Glomerular endothelial cell (primary cell): ENCODE data around the gene IL18. TPM values are rescaled to one million over a fixed set of nuclear protein-coding genes. Genes with fewer than 3 reads are reported as not detected.
"Not testable (repeated sequence)": the region's sequence is repeated elsewhere in the genome, so short reads cannot be mapped to it uniquely, and the experiment has no call there.

Experiments used
- DNase-seq: peaks from one replicate; pipeline ENCODE4 v3.0.0-alpha.2; 2011; ENCODE audit warnings: low read depth, low spot score; ENCODE audit errors: extremely low read depth
- total RNA-seq: library from RNA; depleted of rRNA; stranded (reverse); fragments of >200 nt; gene quantifications from 2 replicates; pipeline ENCODE4 v1.2.3, GENCODE V29; 2015

Gene IL18
- total RNA-seq, result 0.35 and 2.6 TPM in 2 replicates

- no peak for DNase-seq
Observed at GRCh38 chr11:112163875-112164685, at the start of gene IL18. TSS of gene IL18 (minus strand) at chr11:112164094. CDS start at chr11:112155053, 9,041 bp downstream.

- DNase-seq, result no peak
Observed at GRCh38 chr11:112212710-112213109, 48.8 kb upstream of the IL18 start.

DNA sequence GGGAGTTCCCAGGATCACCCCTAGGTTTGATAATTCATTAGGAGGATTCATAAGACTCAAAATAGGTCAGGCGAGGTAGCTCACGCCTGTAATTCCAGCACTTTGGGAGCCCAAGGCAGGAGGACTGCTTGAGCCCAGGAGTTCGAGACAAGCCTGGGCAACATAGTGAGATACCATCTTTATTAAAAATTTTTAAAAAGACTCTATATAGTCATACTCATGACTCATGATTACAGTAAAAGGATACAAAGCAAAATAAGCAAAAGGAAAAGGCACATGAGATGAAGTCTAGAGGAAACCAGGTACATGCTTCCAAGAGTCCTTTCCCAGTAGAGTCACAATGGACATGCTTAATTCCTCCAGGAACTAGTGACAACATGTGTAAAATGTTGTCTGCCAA is 48.4 kb upstream of the IL18 start:
- DNase-seq, result no peak

GRCh38 chr11:112211536-112211935 is 47.6 kb upstream of the IL18 start:
- no peak for DNase-seq

DNA sequence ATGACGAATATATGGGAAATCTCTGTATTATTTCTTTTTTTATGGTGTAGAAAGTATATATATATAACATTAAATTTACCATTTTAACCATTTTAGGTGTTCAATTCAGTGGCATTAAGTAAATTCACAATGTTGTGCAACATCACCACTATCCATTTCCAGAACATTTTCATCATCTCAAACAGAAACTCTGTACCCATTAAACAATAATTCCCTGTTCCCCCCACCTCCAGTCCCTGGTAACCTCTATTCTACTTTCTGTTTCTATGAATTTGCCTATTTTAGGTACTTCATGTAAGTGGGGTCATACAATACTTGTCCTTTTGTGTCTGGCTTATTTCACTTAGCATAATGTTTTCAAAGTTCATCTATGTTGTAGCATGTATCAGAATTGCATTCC is 47.0 kb upstream of the IL18 start:
- no peak for DNase-seq

DNA sequence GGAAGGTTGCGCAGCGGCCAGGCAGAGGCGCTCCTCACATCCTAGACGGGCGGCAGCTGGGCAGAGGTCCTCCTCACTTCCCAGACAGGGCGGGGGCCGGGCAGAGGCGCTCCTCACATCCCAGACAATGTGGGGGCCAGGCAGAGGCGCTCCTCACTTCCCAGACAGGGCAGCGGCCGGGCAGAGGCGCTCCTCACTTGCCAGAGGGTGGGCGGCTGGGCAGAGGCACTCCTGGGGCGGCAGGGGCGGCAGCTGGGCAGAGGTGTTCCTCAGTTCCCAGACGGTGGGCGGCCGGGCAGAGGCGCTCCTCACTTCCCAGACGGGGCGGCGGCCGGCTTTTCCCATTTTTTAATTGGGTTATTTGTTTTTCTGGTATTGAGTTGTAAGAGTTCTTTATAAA is 42.2 kb upstream of the IL18 start:
- no peak for DNase-seq

- DNase-seq, result no peak
Observed at GRCh38 chr11:112200252-112200651, 36.4 kb upstream of the IL18 start.

DNA sequence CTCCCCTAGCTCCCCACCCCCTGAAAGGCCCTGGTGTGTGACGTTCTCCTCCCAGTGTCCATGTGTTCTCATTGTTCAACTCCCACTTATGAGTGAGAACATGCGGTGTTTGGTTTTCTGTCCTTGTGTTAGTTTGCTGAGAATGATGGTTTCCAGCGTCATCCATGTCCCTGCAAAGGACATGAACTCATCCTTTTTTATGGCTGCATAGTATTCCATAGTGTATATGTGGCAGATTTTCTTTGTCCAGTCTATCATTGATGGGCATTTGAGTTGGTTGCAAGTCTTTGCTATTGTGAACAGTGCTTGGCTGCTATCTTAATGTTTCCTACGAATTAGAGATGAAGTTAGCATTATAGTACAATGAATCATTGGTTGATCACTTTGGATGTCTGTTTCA is 35.2 kb upstream of the IL18 start:
- DNase-seq, result not testable (repeated sequence)

DNA sequence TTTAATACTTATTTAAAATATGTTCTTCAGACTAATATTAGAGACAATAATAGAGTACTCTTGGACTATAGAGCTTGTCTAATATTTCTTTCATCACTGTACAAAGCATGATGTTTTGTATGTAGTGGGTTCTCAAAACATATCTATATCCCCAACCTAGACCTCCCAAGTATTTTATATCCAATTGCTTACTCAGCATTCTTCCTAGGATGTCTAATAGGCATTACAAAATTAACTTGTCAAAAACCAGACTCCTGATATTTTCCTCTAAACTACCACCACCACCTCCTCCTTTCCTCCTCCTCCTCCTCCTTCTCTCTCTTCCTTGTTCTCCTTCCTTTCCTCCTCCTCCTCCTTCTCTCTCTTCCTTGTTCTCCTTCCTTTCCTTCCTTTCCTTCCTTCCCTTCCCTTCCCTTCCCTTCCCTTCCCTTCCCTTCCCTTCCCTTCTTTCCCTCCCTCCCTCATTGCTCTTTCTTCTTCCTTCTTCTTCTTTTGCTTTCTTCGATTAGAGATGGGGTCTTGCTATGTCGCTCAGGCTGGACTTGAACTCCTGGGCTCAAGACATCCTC is 32.7 kb upstream of the IL18 start:
- DNase-seq, result no peak

DNA sequence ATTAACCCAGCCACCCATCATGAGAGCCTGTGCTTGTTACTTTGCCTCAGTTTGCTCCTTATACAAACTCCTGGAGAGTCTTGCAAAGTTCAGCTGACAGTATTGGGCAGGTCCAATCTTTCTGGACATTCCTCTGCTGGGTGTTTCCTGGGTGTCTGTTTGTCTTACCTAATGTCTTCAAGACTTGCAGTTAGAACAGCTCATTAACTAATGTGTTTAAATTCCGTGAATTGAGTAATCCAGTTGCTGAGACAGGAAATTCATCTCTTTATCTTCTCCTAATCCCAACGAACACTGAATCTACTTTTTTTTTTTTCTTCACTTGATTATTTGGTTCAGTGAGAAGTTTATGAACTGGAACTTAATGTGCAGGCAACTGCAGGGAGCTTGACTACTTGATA is 32.1 kb upstream of the IL18 start:
- DNase-seq, result no peak

DNA sequence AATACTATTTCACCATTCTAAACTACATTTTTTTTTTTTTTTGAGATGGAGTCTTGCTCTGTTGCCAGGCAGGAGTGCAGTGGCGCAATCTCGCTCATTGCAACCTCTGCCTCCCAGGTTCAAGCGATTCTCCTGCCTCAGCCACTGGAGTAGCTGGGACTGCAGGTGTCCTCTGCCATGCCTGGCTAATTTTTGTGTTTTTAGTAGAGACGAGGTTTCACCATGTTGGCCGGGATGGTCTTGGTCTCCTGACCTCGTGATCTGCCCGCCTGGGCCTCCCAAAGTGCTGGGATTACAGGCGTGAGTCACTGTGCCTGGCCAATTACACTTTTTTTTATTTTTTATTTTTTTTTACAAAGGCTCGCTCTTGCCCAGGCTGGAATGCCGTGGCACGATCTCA is 31.2 kb upstream of the IL18 start:
- DNase-seq, result not testable (repeated sequence)

- DNase-seq, result no peak
Observed at GRCh38 chr11:112186304-112186703, 22.4 kb upstream of the IL18 start.

GRCh38 chr11:112185883-112186282 is 22.0 kb upstream of the IL18 start:
- DNase-seq, result no peak

GRCh38 chr11:112182867-112183266 is 19.0 kb upstream of the IL18 start:
- DNase-seq, result no peak

- no peak for DNase-seq
Observed at GRCh38 chr11:112179601-112180000, 15.7 kb upstream of the IL18 start.

- no peak for DNase-seq
Observed at GRCh38 chr11:112178936-112179335, 15.0 kb upstream of the IL18 start.

- DNase-seq, result no peak
Observed at GRCh38 chr11:112178428-112178827, 14.5 kb upstream of the IL18 start.

DNA sequence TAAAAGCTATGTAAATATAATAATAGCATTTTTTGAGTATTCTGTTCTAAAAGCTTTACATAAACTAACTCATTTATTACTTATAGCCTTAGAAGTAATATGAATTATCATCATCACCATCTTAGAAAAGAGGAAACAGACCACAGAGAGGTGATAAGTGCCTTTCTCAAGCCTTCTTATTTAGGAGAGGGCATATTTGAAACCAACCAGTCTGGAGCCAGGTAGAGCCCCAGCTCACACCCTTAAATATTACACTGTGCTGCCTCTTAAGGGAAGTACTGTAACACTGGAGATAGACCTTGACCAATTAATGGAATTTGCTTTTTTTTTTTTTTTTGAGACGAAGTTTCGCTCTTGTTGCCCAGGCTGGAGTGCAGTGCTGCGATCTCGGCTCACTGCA is 13.7 kb upstream of the IL18 start:
- no peak for DNase-seq

- DNase-seq, result no peak
Observed at GRCh38 chr11:112176077-112176476, 12.2 kb upstream of the IL18 start.

GRCh38 chr11:112175599-112175952 is 11.7 kb upstream of the IL18 start:
- DNase-seq, result no peak

DNA sequence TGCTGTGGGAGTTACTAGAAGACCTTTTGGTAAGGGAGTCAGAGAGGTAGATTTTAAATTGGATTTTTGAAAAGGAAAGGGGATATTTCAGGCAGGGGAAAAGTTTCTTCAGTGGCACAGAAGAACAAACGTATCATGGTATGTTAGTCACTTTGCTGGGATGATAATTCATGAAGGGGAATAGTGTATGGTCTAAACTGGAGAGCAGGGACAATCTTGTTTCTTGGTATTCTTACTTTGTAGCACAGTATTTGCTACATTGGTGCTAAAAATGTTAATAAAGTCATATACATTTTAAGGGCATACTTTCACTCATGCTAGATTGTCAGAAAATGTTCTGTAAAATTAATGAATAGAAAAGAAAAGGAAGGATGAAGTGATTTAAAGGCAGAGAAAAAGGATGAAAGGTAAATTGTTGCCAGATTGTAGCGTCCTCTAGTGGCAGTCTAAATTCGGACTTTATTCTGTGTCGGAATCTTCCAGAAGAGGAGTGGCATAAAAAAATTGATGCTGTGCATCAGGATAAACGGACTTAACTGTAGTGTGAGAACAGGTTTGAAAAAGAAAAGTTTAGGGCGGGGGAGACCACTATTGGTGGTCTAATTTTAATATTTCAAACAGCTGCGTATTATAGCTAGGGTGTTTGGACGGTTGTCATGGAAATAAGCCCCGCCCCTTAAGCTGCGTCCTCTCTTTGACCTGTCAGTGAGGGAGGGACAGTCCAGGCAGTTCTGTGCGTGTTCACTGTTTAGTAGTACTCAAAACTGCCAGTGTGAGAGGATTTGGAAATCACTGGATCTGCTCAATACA is 11.1 kb upstream of the IL18 start, which contains the start of gene BCO2:
Gene BCO2 (plus strand): TSS at position 724 of the 810 bp plus-strand sequence. CDS start 90 bp downstream, outside the sequence.
- peak; percentile 44 for DNase-seq

GRCh38 chr11:112173152-112173551 is 9.3 kb upstream of the IL18 start:
- no peak for DNase-seq
